GM12891 (cell line): Measurements from ENCODE around the gene CFAP46.

Source experiments
- POLR2A ChIP-seq: IDR thresholded peaks from 2 replicates; pipeline ENCODE4 v1.6.1; 2011; ENCODE audit warnings: low read depth, low read length, control low read depth
- POLR2AphosphoS5 ChIP-seq: IDR thresholded peaks from 2 replicates; pipeline ENCODE4 v1.6.1; 2011; ENCODE audit warnings: low read depth, low read length, control low read depth
- TAF1 ChIP-seq: IDR thresholded peaks from 2 replicates; pipeline ENCODE4 v1.6.1; 2011; ENCODE audit warnings: low read depth, low read length, control low read depth

DNA sequence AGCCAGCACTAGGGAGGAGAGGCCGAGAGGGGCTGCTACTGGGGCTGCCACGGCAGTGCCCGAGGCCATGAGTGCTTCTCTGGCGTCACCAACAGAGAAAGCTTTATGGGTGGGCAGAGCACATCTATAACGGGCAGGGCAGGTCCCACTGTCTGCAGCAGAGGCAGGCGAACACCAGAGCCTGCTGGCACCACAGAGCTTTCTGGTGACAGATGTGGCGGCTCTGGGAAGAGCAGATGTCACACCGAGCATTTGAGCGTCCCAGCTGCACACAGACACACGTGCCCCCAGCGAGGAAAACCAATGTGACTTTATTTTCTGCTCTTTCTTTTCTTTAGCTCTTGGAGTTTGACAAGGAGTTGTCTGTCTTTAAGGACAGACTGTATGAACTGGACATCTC lies 176.9 kb downstream of the CFAP46 start:
- TF ChIP-seq POLR2A (no peak), POLR2AphosphoS5 (no peak), TAF1 (no peak)
